HG02973 (cell line): ENCODE results near the gene UGGT2.
A peak's percentile ranks its signal among the peaks of the same experiment; 100 is the strongest.
"Not testable (repeated sequence)": the region's sequence is repeated elsewhere in the genome, so short reads cannot be mapped to it uniquely, and the experiment has no call there.

Source experiments
- ATAC-seq: cut with Tn5 transposase; IDR thresholded peaks from one replicate; pipeline ENCODE4 v1.9.1; 2021; ENCODE audit warnings: moderate library complexity; ENCODE audit not compliant: unreplicated experiment

Gene UGGT2

DNA sequence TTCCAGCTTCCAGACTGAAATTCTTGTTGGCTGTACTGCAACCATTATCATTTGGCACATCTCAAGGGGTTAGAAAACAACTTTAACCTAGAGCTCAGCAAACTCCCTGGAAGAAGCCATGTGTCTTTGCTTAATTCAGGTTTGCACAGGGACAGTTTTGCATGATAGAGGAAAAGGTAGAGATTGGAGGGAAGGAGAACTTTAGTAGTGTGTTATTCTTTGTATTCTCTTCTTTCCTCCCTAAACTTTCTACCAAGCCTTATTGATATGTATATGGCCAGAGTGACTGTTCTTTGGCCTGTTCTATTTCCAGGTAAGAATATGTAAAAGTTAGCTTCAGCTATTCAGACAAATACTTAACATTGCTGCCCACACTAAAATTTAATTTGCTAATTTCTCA lies 53.1 kb downstream of the UGGT2 start:
- ATAC-seq: no peak

DNA sequence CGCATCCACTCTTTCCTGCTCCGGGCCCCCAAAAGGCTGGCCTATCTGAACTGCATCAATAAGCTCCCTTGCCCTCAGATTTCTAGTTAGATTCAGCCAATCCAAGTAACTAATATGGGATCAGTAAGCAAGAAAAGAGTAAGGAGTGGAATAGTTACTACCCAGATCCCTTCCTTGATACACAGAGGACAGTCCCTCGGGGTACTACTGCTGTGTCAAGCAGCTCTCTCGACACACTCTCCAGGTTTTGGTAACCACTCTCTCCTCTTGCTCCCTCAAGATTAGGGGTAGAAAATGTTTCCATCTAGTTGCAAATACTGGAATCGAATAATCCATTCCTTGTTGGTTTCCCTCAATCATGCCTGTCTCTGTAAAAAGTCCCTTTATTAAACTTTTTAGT lies 65.4 kb downstream of the UGGT2 start:
- ATAC-seq: no peak

DNA sequence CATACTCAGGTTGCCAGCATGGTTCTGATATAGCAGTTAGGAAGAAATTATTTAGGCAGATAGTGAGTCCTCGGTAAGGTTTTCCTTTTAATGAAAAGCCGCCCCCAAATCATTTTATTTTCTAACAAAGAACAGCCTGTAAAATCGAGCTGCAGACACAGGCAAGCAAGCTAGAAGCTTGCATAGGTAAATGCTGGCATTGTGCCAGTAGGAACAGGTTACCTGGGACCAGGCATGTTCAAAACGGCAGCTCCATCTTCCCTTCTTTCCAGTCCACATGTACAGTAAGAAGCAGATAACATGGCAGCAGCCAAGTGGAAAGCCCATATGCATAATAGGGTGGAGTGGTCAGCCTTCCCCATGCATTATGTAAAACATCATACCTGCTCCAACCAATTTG lies 71.1 kb downstream of the UGGT2 start:
- ATAC-seq: no peak

DNA sequence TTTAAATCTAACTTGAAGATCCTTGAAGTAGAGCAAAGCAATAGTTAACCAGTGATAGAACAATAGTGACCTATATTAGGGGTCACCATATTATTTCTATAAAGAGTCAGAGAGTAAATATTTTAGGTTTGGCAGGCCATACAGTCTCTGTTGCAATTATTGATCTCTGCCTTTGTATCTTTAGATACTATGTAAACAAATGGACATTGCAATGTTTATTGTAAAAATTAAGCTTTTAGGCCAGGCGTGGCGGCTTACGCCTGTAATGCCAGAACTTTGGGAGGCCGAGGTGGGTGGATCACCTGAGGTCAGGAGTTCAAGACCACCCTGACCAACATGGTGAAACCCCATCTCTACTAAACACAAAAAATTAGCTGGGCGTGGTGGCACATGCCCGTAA lies 80.5 kb downstream of the UGGT2 start:
- not testable (repeated sequence) for ATAC-seq

DNA sequence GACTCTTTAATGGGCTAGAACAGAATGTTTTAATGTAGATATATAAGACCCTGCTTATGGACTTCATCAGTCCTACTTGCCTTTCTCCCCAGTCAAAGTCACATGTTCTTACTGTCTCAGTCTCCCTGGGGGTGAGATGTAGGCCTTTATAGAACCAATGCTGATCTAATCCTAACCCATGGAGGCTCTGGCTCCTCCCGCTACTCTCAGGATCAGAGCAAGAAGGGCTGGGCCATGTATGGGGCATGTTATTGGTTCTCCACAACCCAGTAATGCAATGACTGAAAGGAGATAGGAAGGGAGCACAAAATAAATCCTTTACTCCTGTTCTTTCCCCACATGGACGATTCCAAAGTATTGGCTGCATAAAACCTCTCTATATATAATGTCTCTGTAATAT lies 82.3 kb downstream of the UGGT2 start:
- ATAC-seq: no peak

- no peak for ATAC-seq
These were observed 84.3 kb downstream of the UGGT2 start for GRCh38 chr13:95968906-95969305.

GRCh38 chr13:95957331-95957730 lies 95.9 kb downstream of the UGGT2 start:
- ATAC-seq: no peak

DNA sequence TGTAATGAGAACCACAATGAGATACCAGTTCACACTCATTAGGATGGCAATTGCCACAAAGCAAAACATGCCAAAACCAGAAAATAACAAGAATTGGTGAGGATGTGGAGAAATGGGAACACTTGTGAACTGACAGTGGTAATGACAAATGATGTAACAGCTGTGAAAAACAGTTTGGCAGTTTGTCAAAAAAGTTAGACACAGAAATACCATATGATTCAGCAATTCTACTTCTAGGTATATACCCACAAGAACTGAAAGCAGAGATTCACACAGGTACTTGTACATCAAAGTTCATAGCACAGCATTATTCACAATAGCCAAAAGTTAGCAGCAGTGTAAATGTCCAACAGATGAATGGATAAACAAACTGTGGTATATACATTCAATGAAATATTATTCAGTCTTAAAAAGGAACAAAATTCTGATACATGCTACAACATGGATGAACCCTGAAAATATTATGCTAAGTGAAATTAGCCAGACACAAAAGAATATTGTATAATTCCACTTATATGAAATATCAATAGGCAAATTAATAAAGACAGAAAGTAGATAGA lies 96.5 kb downstream of the UGGT2 start:
- no peak for ATAC-seq

DNA sequence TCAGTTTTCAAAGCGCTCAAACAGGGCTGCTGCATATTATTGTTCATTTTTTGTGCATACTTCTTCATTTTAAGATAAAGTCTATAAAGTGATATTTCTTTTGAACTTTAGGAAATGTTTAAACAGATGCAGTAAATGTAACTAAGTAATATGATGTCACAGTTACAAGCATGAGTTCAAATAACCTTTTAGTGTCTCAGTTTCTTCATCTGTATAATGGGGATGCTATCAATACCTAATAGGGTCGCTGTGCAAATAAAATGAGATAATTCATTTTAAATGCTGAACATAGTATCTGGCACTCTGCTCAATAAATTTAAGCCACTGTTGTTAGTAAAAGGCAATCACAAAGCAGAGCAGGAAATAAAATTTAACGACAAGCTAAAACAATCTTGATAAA lies 97.5 kb downstream of the UGGT2 start:
- no peak for ATAC-seq

GRCh38 chr13:95955255-95955654 lies 97.9 kb downstream of the UGGT2 start:
- ATAC-seq: peak; percentile 97

- ATAC-seq: no peak
These were observed 98.9 kb downstream of the UGGT2 start for GRCh38 chr13:95954266-95954665.

- ATAC-seq: no peak
These were observed 103.1 kb downstream of the UGGT2 start for GRCh38 chr13:95950103-95950502.

DNA sequence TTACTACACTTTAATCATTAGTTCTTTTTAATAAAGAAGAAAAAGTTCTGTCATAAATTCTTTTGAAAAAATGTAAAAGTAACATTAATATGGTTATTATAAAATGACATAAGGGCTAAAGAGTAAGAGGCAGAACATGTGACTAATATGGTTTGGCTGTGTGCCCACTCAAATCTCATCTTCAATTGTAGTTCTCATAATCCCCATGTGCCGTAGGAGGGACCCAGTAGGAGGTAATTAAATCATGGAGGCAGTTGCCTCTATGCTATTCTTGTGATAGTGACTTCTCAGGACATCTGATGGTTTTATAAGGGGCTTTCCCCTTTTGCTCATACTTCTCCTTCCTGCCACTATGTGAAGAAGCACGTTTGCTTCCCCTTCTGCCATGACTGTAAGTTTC lies 104.5 kb downstream of the UGGT2 start:
- no peak for ATAC-seq

DNA sequence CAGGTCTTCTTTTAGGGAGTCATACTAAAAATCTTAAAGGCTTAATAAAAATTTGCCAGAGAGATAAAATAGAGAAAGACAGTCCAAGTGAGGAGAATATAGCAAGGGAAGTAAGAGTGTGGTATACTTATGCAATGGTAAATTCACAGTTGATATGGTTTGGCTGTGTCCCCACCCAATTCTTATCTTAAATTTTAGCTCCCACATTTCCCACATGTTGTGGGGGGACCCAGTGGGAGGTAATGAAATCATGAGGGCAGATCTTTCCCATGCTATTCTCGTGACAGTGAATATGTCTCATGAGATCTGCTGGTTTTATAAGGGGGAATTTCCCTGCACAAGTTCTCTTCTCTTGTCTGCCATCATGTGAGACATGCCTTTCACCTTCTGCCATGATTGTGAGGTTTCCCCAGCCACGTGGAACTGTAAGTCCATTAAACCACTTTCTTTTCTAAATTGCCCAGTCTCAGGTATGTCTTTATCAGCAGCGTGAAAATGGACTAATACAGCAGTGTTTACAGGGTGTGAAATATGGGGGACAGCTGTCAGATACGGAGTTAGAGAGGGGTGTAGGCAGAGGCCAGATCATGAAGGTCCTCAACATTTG lies 115.4 kb downstream of the UGGT2 start:
- no peak for ATAC-seq

- ATAC-seq: no peak
These were observed 121.7 kb downstream of the UGGT2 start for GRCh38 chr13:95931300-95932025.

GRCh38 chr13:95929430-95929829 lies 123.8 kb downstream of the UGGT2 start:
- ATAC-seq: no peak

DNA sequence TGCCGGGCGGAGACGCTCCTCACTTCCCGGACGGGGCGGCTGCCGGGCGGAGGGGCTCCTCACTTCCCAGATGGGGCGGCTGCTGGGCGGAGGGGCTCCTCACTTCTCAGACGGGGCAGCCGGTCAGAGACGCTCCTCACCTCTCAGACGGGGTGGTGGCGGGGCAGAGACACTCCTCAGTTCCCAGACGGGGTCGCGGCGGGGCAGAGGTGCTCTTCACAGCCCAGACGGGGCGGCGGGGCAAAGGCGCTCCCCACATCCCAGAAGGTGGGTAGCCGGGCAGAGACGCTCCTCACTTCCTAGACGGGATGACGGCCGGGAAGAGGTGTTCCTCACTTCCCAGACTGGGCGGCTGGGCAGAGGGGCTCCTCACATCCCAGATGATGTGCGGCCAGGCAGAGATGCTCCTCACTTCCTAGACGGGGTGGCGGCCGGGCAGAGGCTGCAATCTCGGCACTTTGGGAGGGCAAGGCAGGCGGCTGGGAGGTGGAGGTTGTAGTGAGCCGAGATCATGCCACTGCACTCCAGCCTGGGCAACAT lies 124.8 kb downstream of the UGGT2 start:
- not testable (repeated sequence) for ATAC-seq

GRCh38 chr13:95926231-95926630 lies 127.0 kb downstream of the UGGT2 start:
- no peak for ATAC-seq

- ATAC-seq: no peak
These were observed 128.7 kb downstream of the UGGT2 start for GRCh38 chr13:95924389-95924994.

- no peak for ATAC-seq
These were observed 131.7 kb downstream of the UGGT2 start for GRCh38 chr13:95921485-95921884.

GRCh38 chr13:95920485-95920884 lies 132.7 kb downstream of the UGGT2 start:
- no peak for ATAC-seq

DNA sequence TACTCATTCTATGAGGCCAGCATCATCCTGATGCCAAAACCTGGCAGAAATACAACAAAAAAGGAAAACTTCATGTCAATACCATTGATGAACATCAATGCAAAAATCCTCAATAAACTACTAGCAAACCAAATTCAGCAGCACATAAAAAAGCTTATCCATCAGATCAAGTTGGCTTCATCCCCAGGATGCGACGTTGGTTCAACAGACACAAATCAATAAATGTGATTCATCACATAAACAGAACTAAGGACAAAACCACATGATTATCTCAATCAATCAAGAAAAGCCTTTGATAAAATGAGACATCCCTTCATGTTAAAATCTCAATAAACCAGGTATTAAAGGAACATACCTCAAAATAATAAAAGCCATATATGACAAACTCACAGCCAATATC lies 134.3 kb downstream of the UGGT2 start:
- ATAC-seq: no peak
